ENCODE data around the gene MFN2.

DNA sequence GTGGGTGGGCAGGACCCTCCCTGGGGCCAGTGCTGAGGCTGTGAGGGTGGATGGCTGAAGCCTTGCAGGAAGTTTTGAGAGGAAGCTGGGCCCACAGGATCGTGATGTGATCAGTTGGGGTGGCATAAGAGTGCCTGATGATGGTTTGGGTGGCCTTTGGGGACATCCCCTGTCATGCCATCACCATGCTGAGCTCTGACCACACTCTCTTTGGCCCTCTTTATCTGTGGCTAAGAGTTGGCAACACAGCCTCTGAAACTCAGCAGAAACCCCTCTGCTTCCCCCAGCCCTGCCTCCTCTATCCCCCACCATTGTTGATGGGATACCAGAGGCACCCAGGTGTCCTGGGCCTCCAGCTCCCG is 58.9 kb downstream of the MFN2 start:
- TF ChIP-seq EZH2 (IDR thresholded peaks at IDR 0.05; ENCODE audit: insufficient read depth, poor library complexity, severe bottlenecking) (no peak), EZH2phosphoT487 (IDR thresholded peaks at IDR 0.05; ENCODE audit: insufficient read depth, low read depth) (no peak)

Measured in GM23248 (cell line).